SKM-1 (cell line): ENCODE results near the gene DPP6.

Experiments
- DNase-seq: peaks from one replicate; lab custom pipeline; 2025; ENCODE audit not compliant: unreplicated experiment; lab: John Stamatoyannopoulos, UW

DPP6 gene

GRCh38 chr7:154394804-154395203, 342.6 kb downstream of the DPP6 start:
- DNase-seq = no peak

GRCh38 chr7:154406312-154406711, 354.1 kb downstream of the DPP6 start:
- no peak for DNase-seq

- no peak for DNase-seq
Measured at GRCh38 chr7:154409703-154410311, 357.6 kb downstream of the DPP6 start.

DNA sequence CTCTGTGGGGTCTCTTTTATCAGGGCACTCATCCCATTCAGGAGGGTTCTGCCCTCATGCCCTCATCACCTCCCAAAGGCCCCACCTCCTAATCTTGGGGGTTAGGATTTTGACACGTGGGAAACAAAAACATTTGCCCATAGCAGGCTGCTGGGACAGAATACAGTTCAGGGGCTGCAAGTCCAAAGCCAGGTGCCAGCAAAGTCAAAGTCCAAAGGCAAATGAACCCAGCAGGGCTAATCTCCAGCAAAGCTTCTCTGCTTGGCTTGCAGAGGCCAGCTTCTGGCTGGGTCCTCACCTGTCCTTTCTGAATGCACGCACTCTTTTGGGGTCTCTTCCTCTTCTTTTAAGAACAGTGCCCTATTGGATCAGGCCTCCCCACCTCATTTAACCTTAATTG, 359.9 kb downstream of the DPP6 start:
- DNase-seq = no peak

DNA sequence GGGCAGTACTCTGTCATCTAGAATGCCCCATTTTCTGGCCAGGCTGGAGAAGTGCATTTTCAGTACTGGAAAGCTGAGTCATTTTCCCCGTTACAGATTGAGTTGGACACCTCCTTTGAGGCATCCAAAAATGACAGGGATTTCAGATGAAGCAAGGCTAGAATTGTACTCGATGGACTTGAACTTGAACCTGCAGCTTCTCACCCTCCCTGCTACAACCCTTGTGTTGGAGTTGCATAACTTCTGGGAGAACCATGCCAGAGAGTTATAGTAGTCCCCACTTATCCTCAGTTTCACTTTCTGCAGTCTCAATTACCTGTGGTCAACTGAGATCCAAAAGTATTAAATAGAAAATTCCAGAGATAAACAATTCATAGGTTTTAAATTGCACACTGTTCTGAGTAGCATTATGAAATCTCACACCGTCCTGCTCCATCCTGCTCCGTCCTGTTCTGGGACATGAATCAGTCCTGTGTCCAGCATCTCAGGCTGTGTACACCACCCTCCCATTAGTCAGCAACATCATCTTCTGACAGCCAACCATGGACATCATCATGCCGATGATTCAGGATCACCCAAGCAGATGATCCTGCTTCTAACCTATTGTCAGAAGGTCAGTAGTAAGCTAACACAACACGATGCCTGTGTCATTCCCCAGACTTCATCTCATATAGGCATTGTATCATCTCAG, 363.7 kb downstream of the DPP6 start:
- no peak for DNase-seq

DNA sequence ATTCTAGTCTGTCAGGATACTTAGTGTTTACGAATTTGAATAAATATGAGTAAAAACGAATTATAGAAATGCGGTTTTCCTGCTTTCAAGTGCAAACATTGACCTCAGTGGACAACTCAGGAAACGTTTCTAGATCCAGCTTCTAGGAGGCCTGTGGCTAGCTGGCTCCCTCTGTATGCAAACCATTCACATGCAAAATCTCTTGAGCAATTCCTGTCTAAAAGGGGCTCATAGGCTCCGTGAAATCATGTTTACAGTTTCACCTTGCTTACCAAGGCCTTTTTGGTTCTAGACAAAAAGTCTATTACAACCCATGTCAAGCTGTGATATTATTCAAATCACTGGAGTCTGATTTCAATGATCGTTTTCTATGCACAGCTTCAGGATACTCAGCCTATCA, 364.5 kb downstream of the DPP6 start:
- DNase-seq = no peak

GRCh38 chr7:154419344-154419743, 367.1 kb downstream of the DPP6 start:
- no peak for DNase-seq

DNA sequence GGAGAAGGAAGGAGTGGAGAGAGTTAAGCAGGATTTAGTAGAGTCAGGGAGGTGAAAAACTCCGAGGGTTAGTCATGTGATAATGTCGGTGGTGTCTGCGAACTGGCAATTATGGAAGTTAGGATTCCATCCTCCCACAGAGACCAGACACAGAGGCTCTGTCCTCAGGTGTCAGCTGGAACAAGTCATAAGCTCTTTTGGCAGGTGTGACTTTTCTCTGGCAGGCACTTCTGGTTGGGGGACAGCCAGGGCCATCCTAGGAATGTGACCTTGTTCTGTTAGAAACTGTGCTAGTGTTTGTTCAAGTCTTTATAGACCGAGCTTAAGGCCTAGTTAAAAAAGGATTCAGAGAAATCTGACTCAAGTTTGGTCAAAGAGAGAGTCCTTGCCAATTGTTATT, 371.0 kb downstream of the DPP6 start:
- DNase-seq = no peak

DNA sequence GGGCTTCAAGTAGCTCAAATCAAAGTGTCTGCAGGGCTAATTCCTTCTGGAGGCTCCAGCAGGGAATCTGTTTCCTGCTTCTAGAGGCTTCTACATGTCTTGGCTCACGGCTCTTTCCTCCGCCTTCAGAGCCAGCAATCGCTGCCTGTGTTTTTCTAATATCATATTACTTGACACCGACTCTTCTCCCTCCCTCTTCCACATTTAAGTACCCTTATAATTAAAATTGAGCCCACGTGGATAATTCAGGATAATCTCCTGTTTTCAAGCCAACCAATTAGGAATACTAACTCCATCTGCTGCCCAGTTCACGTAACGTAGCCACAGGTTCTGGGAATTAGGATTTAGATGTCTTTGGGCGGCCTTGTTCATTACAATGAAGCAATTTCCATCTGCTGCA, 372.2 kb downstream of the DPP6 start:
- DNase-seq = no peak

- no peak for DNase-seq
Measured at GRCh38 chr7:154425271-154425670, 373.1 kb downstream of the DPP6 start.

- DNase-seq = no peak
Measured at GRCh38 chr7:154426778-154427177, 374.6 kb downstream of the DPP6 start.

DNA sequence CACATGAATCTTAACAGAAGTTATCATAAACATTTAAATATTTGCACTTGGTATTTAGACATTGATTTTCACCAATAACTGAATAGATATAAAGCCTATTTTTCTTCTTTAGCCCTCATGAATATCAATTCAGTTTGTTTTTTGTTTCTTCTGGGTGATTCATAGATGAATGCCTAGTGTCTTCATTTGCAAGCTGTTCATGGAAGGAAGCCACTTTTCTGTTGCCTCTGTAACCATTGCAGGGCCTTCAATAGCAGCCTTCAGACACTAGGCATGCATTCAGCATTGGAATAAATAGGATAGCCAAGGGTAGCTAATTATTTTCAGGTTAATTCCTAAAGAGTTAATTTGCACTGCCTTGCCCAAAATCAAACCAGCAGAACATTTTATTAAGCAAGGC, 375.3 kb downstream of the DPP6 start:
- DNase-seq = no peak

- DNase-seq = no peak
Measured at GRCh38 chr7:154429666-154430404, 377.6 kb downstream of the DPP6 start.

DNA sequence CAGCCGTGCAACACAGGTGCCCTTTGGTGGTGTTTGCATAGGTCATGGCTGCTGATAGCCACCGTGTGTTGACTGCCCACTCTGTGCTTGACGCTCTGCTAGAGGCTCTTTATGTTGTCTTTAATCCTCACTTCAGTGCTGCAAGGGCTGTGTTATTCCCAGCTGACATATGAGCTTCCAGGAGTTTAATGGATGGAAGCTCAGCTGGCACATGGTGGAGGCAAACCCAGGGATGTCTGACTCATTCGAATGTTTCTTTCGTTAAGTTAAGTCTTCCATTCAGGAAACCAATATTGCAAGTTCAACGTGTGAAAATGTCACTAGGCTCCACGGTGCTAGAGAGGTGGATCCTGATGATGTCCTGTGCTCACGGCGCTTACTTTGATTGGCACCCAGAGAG, 378.4 kb downstream of the DPP6 start:
- no peak for DNase-seq

DNA sequence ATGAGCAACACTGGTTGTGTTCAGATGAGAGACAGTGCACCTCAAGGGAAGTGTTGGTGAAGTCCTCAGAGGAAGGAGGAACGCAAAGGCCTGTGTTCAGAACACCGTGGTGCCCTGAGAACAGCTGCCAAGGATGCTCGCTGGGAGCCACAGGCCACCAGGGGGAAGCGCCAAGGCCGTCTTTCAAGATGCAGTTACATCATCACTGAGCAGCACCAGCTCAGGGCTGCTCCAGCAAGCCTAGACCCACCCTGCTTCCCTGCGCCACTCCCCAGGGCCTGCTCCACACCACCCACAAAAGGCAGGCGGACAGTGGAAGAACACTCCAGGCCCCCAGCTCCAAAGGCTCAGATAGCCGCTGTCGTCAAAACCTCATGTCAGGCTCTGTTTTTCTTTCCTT, 378.8 kb downstream of the DPP6 start:
- no peak for DNase-seq

DNA sequence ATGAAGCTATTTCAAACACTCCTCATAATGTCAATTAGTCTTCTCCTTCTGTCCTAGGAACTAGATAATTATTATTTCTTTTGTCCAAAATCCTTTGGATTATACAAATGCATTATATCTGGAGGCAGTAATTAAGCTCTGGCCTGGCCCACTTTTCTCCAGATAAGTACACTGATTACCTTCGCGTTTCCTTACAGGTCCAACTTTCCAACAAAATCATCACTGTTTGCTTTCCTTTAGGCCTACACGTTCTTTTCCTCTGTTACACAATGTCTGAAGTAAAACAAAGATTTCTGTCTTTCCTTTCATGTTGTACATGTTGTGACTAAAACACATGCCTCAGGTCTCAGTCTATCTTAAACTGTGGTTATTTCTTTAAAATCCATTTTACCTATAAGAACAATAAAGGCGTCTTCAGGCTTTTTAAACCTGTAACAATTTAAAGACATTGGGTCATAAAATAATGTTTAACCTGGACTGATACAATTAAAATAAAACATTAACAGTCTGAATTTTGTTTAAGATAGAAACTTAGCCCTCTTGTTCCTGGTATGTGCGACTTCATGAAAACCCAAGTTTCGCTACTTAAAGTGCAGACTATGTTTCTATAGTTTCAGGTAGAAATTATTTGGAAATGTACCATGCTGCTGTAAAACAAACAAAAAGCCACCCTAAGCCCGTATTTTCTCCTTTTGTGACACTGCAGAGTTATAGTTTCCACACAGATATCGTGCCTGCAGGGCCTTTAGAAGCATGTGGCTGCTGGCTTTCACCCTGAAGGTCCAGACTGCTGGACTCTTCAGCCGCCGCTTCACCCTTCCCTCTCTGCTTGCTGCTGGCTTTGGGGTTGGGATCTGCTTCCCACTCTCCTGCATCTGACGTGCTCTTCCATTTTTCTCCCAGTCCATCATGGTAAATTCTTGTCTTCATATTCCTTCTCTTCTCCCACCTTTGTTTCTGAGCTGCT, 381.7 kb downstream of the DPP6 start:
- no peak for DNase-seq

DNA sequence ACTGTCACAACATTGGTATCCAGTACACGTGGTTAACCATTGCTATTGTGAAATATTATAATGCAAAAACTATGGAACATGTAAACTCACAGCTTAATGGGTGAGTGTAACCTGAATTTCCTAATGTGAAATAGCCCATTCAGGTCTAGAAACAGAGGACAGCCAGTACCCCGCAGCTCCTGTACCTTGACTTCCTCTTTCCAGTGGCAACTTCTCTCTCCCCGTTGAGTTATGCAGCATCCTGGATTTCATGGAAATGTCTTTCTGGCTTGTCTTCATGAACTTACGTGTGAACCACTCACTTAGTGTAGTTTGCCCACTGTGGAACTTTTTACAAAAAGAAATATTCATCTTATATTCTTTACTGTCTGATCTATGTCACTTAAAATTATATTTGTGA, 384.4 kb downstream of the DPP6 start:
- no peak for DNase-seq

DNA sequence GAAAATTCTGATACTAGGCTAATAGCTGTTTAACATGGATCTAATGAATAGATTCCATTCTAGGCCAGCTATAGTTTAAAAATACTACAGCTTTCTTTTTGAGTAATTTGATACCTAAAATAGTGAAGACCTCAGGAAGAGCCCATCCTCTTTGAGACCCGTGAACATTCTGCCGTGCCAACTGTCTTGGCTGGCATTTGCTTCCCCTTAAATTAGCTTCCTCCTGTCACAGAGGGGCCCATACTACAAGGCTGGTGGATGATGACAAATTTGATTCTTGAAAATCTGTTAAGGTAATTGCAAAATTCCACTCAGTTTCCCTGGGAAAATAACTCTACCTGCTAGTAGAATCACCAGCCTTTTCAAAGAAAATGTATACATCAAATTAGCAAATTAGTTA, 385.0 kb downstream of the DPP6 start:
- DNase-seq = no peak

- no peak for DNase-seq
Measured at GRCh38 chr7:154438571-154439367, 386.6 kb downstream of the DPP6 start.

DNA sequence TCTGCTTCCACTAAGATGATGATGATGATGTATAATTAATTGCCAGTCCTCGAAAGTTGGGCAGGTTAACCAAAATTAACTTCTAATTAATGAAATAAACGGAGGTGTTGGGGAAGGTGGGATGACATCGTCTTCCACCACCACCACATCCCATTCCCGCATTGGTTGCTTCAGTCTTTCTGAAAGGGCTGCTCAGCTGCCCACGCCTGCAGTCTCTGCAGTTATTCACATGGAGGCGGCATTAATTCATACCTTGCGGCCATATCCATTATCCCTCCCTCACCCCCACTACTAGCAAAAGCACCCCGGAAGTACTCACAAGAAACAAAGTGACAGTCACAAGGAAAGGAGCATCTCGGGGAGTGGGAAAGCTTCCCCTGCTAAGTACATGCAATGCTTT, 387.9 kb downstream of the DPP6 start:
- no peak for DNase-seq
